GM12878 (cell line): ENCODE data around the gene AGRN. TPM values are rescaled to one million over a fixed set of nuclear protein-coding genes. Genes with fewer than 3 reads are reported as not detected.

ENCODE experiments used
- ATAC-seq: fragments of 200-7000 bp; cut with Tn5 transposase; 3 replicates; pipeline ENCODE4 v1.9.1; 2020; ENCODE audit warnings: mild to moderate bottlenecking, moderate library complexity
- BruUV-seq: library from RNA; stranded (reverse); fragments of 400-500 nt; replicated peaks from 2 replicates; lab custom pipeline; 2021; lab: Mats Ljungman, UMichigan
- CTCF ChIA-PET: fragments of 300-600 bp; sonication (Branson Sonifier 250); formaldehyde crosslinking; extraction: SDS; loops from one replicate; lab custom pipeline; 2021; ENCODE audit warnings: inconsistent platforms; lab: Yijun Ruan, JAX
- POLR2A ChIA-PET: fragments of 350-600 bp; formaldehyde crosslinking; extraction: SDS; loops from one replicate; lab custom pipeline; 2021; ENCODE audit warnings: inconsistent platforms; lab: Charles Lee
- RAD21 ChIA-PET: fragments of 300-600 bp; sonication (Branson Sonifier 250); formaldehyde crosslinking; loops from one replicate; lab custom pipeline; 2023; ENCODE audit warnings: antibody characterized with exemption; ENCODE audit not compliant: unreplicated experiment; lab: Charles Lee
- SMC1A ChIA-PET: fragments of 300-600 bp; sonication (Branson Sonifier 250); formaldehyde crosslinking; loops from one replicate; lab custom pipeline; 2023; ENCODE audit not compliant: unreplicated experiment, uncharacterized antibody; lab: Charles Lee
- DNase-seq: peaks from one replicate; pipeline ENCODE4 v3.0.0-alpha.2; 2011; ENCODE audit warnings: low read depth, low spot score
- FAIRE-seq: peaks from 3 replicates; lab custom pipeline; 2011; peaks lifted over from hg19 to GRCh38; lab: Jason Lieb, UNC
- H2AFZ ChIP-seq: 2 replicates; pipeline ENCODE4 v1.6.0; 2011; ENCODE audit warnings: low read depth, low read length, control low read depth; ENCODE audit not compliant: control insufficient read depth
- H3K27ac ChIP-seq: 2 replicates; pipeline ENCODE4 v1.5.1; 2011; ENCODE audit warnings: control low read depth; ENCODE audit not compliant: control insufficient read depth, insufficient read depth
- H3K27me3 ChIP-seq, 2 experiments: replicated peaks in 1 of 2; 2 replicates each; pipeline versions ENCODE4 v1.6.0 to v1.6.1; 2011; ENCODE audit warnings: low read length in 1 of 2; ENCODE audit not compliant: control insufficient read depth in 2 of 2, insufficient read depth in 2 of 2
- H3K36me3 ChIP-seq, 2 experiments: 2 replicates each; pipeline ENCODE4 v1.5.1; 2011; ENCODE audit warnings: low read length in 1 of 2; ENCODE audit not compliant: control insufficient read depth in 2 of 2, insufficient read depth in 2 of 2
- H3K4me1 ChIP-seq: 2 replicates; pipeline ENCODE4 v1.6.1; 2011; ENCODE audit warnings: mild to moderate bottlenecking, low read length, moderate library complexity, mixed read lengths; ENCODE audit not compliant: control insufficient read depth, insufficient read depth
- H3K4me2 ChIP-seq: 2 replicates; pipeline ENCODE4 v1.6.0; 2011; ENCODE audit warnings: control low read depth; ENCODE audit not compliant: control insufficient read depth, insufficient read depth
- H3K4me3 ChIP-seq: fragments of 200-600 bp; sonication (generic); 2 replicates; pipeline ENCODE4 v1.5.1; 2016
- H3K79me2 ChIP-seq: 2 replicates; pipeline ENCODE4 v1.6.0; 2011; ENCODE audit warnings: low read length; ENCODE audit not compliant: control insufficient read depth, insufficient read depth
- H3K9ac ChIP-seq: 2 replicates; pipeline ENCODE4 v1.8.0; 2011; ENCODE audit warnings: low read length, control low read depth, mixed read lengths; ENCODE audit not compliant: control insufficient read depth, insufficient read depth
- H3K9me3 ChIP-seq: replicated peaks from 3 replicates; pipeline ENCODE4 v1.5.1; 2011; ENCODE audit warnings: mild to moderate bottlenecking, low read length; ENCODE audit not compliant: control insufficient read depth, insufficient read depth
- H4K20me1 ChIP-seq: 2 replicates; pipeline ENCODE4 v1.6.0; 2011; ENCODE audit not compliant: control insufficient read depth, insufficient read depth
- ATF7 ChIP-seq: fragments of 450-650 bp; IDR thresholded peaks from 2 replicates; pipeline ENCODE4 v1.6.1; 2016; ENCODE audit warnings: low read depth, mild to moderate bottlenecking
- BCLAF1 ChIP-seq: fragments of 450-650 bp; IDR thresholded peaks from 2 replicates; pipeline ENCODE4 v1.6.1; 2017; ENCODE audit warnings: antibody characterized with exemption, mild to moderate bottlenecking, moderate library complexity
- BHLHE40 ChIP-seq, 2 experiments: fragments of 450-650 bp in 1 of 2; IDR thresholded peaks; 2 replicates each; pipeline ENCODE4 v1.6.1; 2011 to 2017; ENCODE audit warnings: low read depth in 2 of 2, borderline replicate concordance in 1 of 2, improper control_type of control experiment in 1 of 2, low read length in 1 of 2, mild to moderate bottlenecking in 1 of 2
- BMI1 ChIP-seq: fragments of 450-650 bp; IDR thresholded peaks from 2 replicates; pipeline ENCODE4 v1.6.1; 2016; ENCODE audit warnings: mild to moderate bottlenecking, moderate library complexity, borderline replicate concordance
- DPF2 ChIP-seq: fragments of 450-650 bp; IDR thresholded peaks from 2 replicates; pipeline ENCODE4 v1.6.1; 2017; ENCODE audit warnings: mild to moderate bottlenecking
- ELK1 ChIP-seq: IDR thresholded peaks from 2 replicates; pipeline ENCODE4 v1.6.1; 2012; ENCODE audit warnings: low read depth, low read length, improper control_type of control experiment
- IKZF2 ChIP-seq, 2 experiments: fragments of 450-650 bp; IDR thresholded peaks; 2 replicates each; pipeline ENCODE4 v1.6.1; 2017; ENCODE audit warnings: mild to moderate bottlenecking in 2 of 2, moderate library complexity in 2 of 2
- KLF5 ChIP-seq: fragments of 450-650 bp; IDR thresholded peaks from 2 replicates; pipeline ENCODE4 v1.6.1; 2014; ENCODE audit warnings: mild to moderate bottlenecking; ENCODE audit not compliant: partially characterized antibody
- PAX5 ChIP-seq: IDR thresholded peaks from 2 replicates; pipeline ENCODE4 v1.6.1; 2011; ENCODE audit warnings: low read depth, low read length, borderline replicate concordance
- RELB ChIP-seq: fragments of 450-650 bp; IDR thresholded peaks from 2 replicates; pipeline ENCODE4 v1.6.1; 2017; ENCODE audit warnings: low read depth, mild to moderate bottlenecking, moderate library complexity
- SMAD1 ChIP-seq: fragments of 450-650 bp; IDR thresholded peaks from 2 replicates; pipeline ENCODE4 v1.6.1; 2018; ENCODE audit warnings: mild to moderate bottlenecking, low read depth; ENCODE audit not compliant: partially characterized antibody
- SPI1 ChIP-seq: IDR thresholded peaks from 2 replicates; pipeline ENCODE4 v1.6.1; 2011; ENCODE audit warnings: low read depth, mild to moderate bottlenecking, low read length, moderate library complexity, borderline replicate concordance; ENCODE audit not compliant: insufficient read depth
- ZNF217 ChIP-seq: fragments of 450-650 bp; IDR thresholded peaks from 2 replicates; pipeline ENCODE4 v1.6.1; 2017; ENCODE audit warnings: antibody characterized with exemption, mild to moderate bottlenecking
- WGBS: methylation state at CpG from one replicate; pipeline ENCODE4 v1.1.6; 2016; ENCODE audit warnings: low lambda C conversion rate; ENCODE audit not compliant: insufficient replicate concordance, insufficient coverage; ENCODE audit errors: missing lambda C conversion rate; 5-methylcytosine and 5-hydroxymethylcytosine counted together
- in situ Hi-C: fragments of 300-500 bp; cut with MboI; formaldehyde crosslinking; loops from 9 replicates; pipeline ENCODE4 v1.14.3; 2018; ENCODE audit warnings: mixed read lengths
- intact Hi-C: fragments of 100-400 bp; cut with micrococcal nuclease; formaldehyde crosslinking; loops from one replicate; pipeline ENCODE4 v1.14.2; 2022; ENCODE audit not compliant: unreplicated experiment
- polyA plus RNA-seq, 11 experiments: library from polyadenylated mRNA; depleted of rRNA in 4 of 11; unstranded in 6 of 11; stranded (reverse) in 5 of 11; fragments of >200 nt; fragmentation: Nextera tagmentation in 4 of 11; fragmentation: Illumina TruSeq in 1 of 11; extraction: Ambion mirVana in 4 of 11; extraction: Trizol in 1 of 11; gene quantifications; 1 replicate in 1 of 11; 2 replicates in 10 of 11; pipeline versions ENCODE4 v1.2.1 to v1.2.3, GENCODE V29; 2011 to 2016; ENCODE audit warnings: inconsistent platforms in 2 of 11, missing spikeins in 2 of 11, low read depth in 1 of 11
- total RNA-seq, 4 experiments: library from RNA; depleted of rRNA in 3 of 4; stranded (reverse); fragments of >200 nt in 3 of 4; fragmentation: Illumina TruSeq in 1 of 4; extraction: Trizol in 1 of 4; gene quantifications; 2 replicates each; pipeline versions ENCODE4 v1.2.1 to v1.2.3, GENCODE V29; 2013 to 2021

Gene AGRN
- total and polyA plus RNA-seq, 10 of the 15 experiments (the other 5 are each of a cell fraction or from before 2014, with no cell fraction given) = 0.02 to 41.8 (median 4.1) TPM

DNA sequence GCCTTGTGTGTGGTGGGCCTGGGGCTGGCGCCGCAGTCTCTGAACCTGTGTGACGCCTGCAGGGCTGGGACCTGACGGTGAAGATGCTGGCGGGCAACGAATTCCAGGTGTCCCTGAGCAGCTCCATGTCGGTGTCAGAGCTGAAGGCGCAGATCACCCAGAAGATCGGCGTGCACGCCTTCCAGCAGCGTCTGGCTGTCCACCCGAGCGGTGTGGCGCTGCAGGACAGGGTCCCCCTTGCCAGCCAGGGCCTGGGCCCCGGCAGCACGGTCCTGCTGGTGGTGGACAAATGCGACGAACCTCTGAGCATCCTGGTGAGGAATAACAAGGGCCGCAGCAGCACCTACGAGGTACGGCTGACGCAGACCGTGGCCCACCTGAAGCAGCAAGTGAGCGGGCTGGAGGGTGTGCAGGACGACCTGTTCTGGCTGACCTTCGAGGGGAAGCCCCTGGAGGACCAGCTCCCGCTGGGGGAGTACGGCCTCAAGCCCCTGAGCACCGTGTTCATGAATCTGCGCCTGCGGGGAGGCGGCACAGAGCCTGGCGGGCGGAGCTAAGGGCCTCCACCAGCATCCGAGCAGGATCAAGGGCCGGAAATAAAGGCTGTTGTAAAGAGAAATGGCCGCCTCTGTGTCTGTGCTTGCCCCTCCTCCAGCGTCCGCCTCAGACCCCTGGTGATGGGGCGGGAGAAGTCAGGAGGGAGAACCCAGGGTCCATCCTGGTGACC, 5.8 kb upstream of the AGRN start (continued):
- no peak for TF ChIP-seq RELB

DNA sequence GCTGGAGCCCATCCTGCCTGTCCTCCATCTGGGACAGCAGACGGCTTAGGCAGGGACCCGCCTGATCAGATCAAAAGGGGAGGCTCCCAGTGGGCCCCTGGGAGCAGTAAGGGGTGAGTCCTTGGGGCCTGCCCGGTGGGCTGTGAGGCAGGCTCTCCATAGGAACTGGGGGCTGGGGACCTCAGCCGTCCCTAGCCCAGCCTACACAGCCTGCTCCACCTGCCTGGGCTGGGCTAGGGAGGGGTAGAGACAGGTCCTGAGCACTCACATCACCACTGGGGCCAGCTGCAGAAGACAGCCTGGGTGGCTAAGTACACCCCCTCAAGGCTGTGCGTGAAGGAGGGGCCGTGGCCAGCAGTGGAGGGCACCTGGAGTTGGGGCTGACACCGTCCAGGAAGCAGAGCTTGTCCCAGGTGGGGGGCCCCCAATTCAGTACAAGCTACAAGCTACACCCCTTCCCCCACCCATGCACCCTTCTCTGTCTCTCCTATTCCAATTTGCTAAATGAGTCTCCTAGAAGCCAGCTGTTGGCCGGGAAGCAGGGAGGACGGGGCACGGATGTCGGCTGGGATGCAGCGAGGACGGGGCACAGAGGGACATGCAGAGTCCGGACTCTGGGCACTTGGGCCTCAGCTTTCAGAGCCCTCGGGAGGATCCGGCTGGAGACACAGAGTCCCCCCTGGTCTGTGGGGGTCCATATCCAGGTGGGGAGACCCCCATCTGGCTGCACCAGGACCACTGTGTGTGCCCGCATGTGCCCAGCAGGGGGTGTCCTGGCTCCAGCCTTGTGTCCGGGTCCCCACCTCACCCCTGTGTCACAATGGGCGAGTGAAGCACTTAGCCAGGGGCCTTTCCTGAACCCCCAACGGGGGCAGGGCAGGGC, 4.9 kb upstream of the AGRN start:
- H3K9me3 ChIP-seq = no peaks in the 10 kb centered on the region
- FAIRE-seq (no peak), DNase-seq (no peak), ATAC-seq (peak; percentile 23)
- no peaks in the 10 kb centered on the region for H3K36me3 ChIP-seq
- CTCF ChIA-PET = interaction anchor here (0.8 to 7.4 kb wide), 10 partner anchors 12 to 358 kb away, joined by 3 to 68 read pairs (median 6); no protein-coding TSS in a partner anchor
- peak overlapping the region; percentile 91 for H3K9ac ChIP-seq
- H4K20me1 ChIP-seq = no peaks in the 10 kb centered on the region
- POLR2A ChIA-PET = interaction anchor here (0.9 to 4.0 kb wide), 7 partner anchors 12 to 270 kb away, joined by 3 to 22 read pairs (median 5); partner anchors contain the start of gene UBE2J2
- H2AFZ ChIP-seq = no peak overlapping the region
- SMC1A ChIA-PET = interaction anchor here (0.9 to 2.8 kb wide), 4 partner anchors 13 to 48 kb away, joined by 3 to 13 read pairs (median 11); partner anchors contain the start of gene HES4
- in situ Hi-C loops (no loop called here), intact Hi-C loops (loop anchor here (5.0 kb wide), 1 partner anchor 47 kb away; no protein-coding TSS in a partner anchor)
- H3K79me2 ChIP-seq = peaks cover 22% of the 10 kb centered on the region
- H3K27me3 ChIP-seq = no peaks in the 10 kb centered on the region
- H3K4me3 ChIP-seq = peak overlapping the region; percentile 90
- peak overlapping the region; percentile 62 for H3K4me2 ChIP-seq
- RAD21 ChIA-PET = interaction anchor here (1.3 to 3.2 kb wide), 7 partner anchors 13 to 49 kb away, joined by 3 to 24 read pairs (median 7); partner anchors contain the start of gene PERM1
- no TSS peak for BruUV-seq
- peak overlapping the region; percentile 92 for H3K27ac ChIP-seq
- peaks cover 12% of the 10 kb centered on the region for H3K4me1 ChIP-seq
- WGBS = 58% methylated on average over 16 of the region's 20 CpGs
- TF ChIP-seq IKZF2 (IDR thresholded peaks at IDR 0.05) (0 out of 4 replicates have a peak, but pooled peaks of 1 of the 2 experiments have one; percentile 19), BCLAF1 (no peak), BMI1 (no peak), SPI1 (no peak), ELK1 (no peak), ZNF217 (no peak), PAX5 (no peak), ATF7 (no peak), BHLHE40 (IDR thresholded peaks at IDR 0.05; ENCODE audit: borderline replicate concordance in 1 of 2, low read depth in 2 of 2, low read length in 1 of 2) (peak in 1 of 2 experiments; percentile 28; a peak in 1 of 4 replicates), DPF2 (no peak), KLF5 (no peak), SMAD1 (no peak)
